ENCODE results near the gene PMFBP1.
A peak's percentile ranks its signal among the peaks of the same experiment; 100 is the strongest.
"Not testable (repeated sequence)": the region's sequence is repeated elsewhere in the genome, so short reads cannot be mapped to it uniquely, and the experiment has no call there.

The PMFBP1 gene

GRCh38 chr16:72098936-72099335 lies 73.0 kb downstream of the PMFBP1 start:
- no peak for DNase-seq

DNA sequence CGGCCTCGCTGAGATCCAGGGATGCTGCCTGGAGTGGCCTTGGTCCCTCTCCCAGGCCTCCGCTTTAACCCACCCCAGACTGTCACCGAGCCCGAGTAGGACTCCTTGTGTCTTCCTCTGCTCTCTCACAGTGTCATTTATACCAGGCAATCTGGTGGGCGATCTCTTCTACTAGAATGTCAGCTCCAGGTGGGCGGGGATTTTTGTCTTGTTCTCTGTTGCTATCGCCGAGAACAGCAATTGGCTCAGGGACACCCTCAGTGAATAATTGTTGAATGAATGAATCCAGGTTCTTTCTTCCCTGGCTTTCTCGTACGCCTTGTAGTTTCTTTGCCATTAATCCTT lies 77.7 kb downstream of the PMFBP1 start:
- peak; percentile 78 for DNase-seq

- DNase-seq, result peak; percentile 96
These were observed 78.3 kb downstream of the PMFBP1 start, which contains the start of the genes DHX38 and TXNL4B for GRCh38 chr16:72093448-72094265. Gene DHX38, plus strand, starts transcription at chr16:72093847. Its CDS starts 2,311 bp downstream, at chr16:72096158. Gene TXNL4B, minus strand, starts transcription at chr16:72093620. Its CDS starts 2,871 bp downstream, at chr16:72090749.

- DNase-seq, result no peak
These were observed 79.0 kb downstream of the PMFBP1 start for GRCh38 chr16:72092832-72093447.

- DNase-seq, result no peak
These were observed 80.7 kb downstream of the PMFBP1 start for GRCh38 chr16:72091217-72091616.

DNA sequence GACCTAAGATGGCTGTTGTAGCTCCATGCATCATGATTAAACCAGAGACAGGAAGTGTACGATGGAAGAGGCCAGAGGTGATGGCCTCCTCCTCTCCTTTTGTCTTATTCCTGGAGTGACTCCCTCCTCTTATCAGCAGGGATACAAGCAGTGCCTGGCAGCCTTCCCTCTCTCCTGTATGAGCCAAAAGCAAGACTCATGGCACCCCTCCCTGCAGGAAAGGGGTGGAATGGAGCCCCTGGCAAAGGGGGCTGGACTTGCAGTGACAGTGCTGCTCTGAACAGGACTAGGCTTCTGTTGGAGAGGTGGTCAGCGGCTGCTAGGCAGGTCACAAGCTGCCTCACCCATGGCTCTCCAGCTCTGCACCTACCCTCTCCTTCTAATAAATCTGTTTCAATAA lies 87.0 kb downstream of the PMFBP1 start:
- DNase-seq, result no peak

GRCh38 chr16:72084445-72084844 lies 87.5 kb downstream of the PMFBP1 start:
- DNase-seq, result no peak

DNA sequence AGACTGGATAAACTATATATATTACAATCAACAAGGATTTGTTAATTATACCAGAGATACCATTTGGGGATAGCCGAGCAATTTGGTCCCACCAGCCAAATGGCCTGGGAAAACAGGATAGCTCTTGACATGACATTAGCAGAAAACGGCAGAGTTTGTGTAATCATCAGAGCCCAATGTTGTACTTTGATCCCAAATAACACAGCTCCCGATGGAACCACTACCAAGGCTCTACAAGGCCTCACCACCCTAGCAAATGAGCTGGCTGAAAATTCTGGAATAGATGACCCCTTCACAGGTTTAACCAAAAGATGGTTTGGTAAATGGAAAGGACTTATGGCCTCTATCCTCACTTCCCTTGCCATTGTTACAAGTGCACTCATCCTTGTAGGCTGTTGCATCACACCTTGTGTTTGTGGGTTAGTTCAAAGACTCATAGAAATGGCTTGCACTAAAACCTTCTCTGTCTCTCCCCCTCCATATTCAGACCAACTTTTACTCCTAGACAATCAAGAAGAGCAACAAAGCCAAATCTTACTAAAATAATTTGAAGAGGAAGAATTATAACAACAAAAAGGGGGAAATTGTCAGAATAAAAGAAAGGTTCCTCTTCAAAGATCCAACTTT lies 88.1 kb downstream of the PMFBP1 start:
- DNase-seq, result no peak

- not testable (repeated sequence) for DNase-seq
These were observed 94.8 kb downstream of the PMFBP1 start for GRCh38 chr16:72076991-72077706.

- DNase-seq, result not testable (repeated sequence)
These were observed 96.9 kb downstream of the PMFBP1 start for GRCh38 chr16:72075067-72075466.

GRCh38 chr16:72073560-72074230 lies 98.3 kb downstream of the PMFBP1 start:
- no peak for DNase-seq

DNA sequence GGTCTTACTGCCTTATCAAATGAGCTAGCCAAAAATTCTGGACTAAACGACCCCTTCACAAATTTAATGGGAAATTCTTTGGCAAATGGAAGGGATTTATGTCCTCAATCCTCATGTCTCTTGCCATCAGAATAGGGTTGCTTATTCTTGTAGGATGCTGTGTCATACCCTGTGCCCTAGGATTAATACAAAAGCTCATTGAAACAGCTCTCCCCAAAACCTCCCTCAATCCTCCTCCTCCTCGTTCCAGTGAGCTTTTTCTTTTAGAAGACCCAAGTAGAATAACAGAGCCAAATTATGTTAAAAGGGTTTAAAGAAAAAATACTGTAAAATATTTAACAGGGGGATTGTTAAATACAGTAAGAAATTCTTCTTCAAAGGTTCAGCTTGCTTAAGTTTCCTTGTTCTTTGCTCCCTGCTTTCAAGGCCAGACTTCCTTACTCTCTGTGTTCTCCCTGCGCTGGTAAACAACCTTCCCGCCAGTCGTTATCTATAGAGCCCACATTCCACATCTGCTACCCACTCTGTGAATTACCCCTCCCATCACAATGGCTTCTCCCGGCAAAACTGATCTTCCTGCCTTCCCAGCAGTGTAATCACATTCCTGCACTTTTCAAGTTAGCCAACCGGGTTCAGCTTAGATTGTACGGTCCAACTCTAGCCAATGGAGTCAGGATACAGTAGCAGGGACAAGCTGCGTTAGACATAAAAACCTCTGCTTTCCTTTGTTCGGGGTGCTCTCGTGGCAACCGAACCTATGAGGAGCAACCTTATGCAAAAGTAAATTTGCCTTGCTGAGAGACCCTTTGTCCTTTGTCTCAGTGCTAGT lies 99.2 kb downstream of the PMFBP1 start:
- DNase-seq, result no peak

All from activated effector memory CD4-positive, alpha-beta T cell treated with anti-CD3 and anti-CD28 coated beads, Interleukin-2, amount 50 U/mL, for 16 hours (primary cell).